Camera-type eye (tissue), 1 donor: ENCODE measurements around the gene OR10C1. TPM values are rescaled to one million over a fixed set of nuclear protein-coding genes. Genes with fewer than 3 reads are reported as not detected.

ENCODE experiments used
- total RNA-seq: library from RNA; depleted of rRNA; stranded (reverse); fragments of >200 nt; gene quantifications from one replicate; pipeline ENCODE4 v1.2.3, GENCODE V29; 2014

Gene OR10C1, protein sequence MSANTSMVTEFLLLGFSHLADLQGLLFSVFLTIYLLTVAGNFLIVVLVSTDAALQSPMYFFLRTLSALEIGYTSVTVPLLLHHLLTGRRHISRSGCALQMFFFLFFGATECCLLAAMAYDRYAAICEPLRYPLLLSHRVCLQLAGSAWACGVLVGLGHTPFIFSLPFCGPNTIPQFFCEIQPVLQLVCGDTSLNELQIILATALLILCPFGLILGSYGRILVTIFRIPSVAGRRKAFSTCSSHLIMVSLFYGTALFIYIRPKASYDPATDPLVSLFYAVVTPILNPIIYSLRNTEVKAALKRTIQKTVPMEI
- not detected for total RNA-seq

GRCh38 chr6:29439006-29439405, at the start of gene OR10C1:
OR10C1 (plus strand) TSS chr6:29439306; CDS start chr6:29440016, 710 bp downstream.

DNA sequence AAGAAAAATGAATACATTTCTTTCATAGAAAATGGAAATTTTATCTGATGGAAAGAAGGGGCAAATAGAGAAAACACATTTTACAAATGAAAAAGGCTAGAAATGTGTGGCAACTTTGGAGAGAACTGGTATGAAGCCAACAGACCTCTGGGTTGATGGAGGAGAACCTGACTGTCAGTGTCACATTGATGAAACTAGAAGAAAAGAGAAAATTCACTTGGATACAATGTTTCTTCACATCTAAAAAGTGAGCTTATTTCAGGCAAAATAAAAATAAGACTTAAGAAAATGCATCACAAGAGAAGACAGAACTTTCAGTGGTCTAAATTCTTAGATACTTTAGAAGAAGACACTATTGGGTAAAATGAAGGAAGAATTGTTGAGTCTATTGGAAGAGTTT, 43.8 kb upstream of the OR10C1 start, which contains the start of gene OR12D2:
Gene OR12D2, plus strand, starts transcription at position 301 of the 400 bp plus-strand sequence. CDS start 1,069 bp downstream, outside the sequence.

DNA sequence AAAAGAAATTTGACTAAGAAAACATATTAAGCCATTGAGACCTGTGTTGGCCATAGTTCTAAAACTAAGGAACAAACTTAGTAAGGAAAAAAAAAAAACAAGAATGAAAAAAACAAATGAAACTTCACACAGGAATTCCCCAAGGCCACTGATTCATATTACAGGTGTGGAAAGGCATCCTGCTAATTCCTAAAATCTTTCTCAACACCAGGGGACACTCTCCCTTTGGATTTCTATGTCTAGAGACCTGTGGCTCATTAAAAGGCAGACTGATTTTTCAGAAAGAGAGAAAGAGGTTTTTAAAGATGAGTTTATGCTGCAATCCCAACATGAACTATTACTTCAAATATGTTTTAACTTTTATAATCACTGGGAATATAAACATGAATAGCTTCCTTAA, 24.5 kb upstream of the OR10C1 start, which contains the start of gene OR12D1:
Gene OR12D1, plus strand, starts transcription at position 341 of the 400 bp plus-strand sequence.

DNA sequence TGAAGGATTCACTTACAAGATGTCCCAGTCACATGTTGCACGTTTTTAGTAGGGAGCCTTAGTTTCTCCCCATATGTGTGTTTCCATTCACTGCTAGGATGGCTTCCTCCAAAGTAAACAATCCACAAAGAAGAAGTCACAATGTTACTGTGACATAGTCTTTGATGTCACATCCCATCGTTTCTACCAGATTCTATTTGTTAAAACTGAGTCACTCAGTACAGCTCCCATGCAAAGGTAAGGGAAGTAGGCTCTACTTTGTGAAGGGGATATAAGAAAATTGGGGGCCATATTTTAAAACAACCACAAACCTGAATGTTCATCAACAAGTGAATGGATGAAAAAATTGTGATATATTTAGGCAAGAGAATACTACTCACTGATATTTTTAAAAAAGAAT, 17.9 kb downstream of the OR10C1 start, which contains the start of the genes OR11A1 and OR2H1:
Gene OR11A1, minus strand, starts transcription at position 101 of the 400 bp plus-strand sequence. CDS start 29,430 bp downstream, outside the sequence.
Gene OR2H1, plus strand, starts transcription at position 185 of the 400 bp plus-strand sequence. CDS start 4,615 bp downstream, outside the sequence.

DNA sequence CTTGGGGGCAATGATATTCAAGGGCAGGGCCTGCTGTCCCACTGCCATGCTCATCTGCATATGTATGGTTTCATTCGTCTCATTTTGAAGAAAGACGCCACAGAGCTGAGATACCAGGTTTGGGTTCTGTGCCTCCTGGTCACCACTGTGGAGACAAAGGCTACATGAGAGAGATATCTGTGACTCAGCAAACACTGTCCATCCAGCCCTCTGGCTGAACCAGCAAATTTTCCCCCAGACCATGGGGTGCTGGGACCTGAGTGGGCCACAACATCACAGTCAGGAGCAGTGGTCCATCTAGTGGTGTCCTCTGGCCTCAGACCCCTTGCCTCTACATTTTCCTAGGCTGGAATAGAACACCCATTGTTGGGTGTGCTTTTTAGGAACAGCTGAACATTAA, 48.6 kb downstream of the OR10C1 start, which contains the start of gene MAS1L:
Gene MAS1L, minus strand, starts transcription at position 297 of the 400 bp plus-strand sequence. Its CDS starts 54 bp downstream, at position 243.

Other genes with a start within 250 kb of the OR10C1 start
- gene OR14J1, start 137.6 kb upstream of the OR10C1 start, total RNA-seq: not detected
- not detected for gene OR5V1, start 70.4 kb upstream of the OR10C1 start, total RNA-seq
- not detected for gene OR12D3, start 64.0 kb upstream of the OR10C1 start, total RNA-seq
- gene OR12D2, start 43.7 kb upstream of the OR10C1 start, total RNA-seq: not detected
- not detected for gene OR12D1, start 24.4 kb upstream of the OR10C1 start, total RNA-seq
- not detected for gene OR11A1, start 17.8 kb downstream of the OR10C1 start, total RNA-seq
- gene OR2H1, start 17.8 kb downstream of the OR10C1 start, total RNA-seq: not detected
- 0.33 TPM for gene MAS1L, start 48.6 kb downstream of the OR10C1 start, total RNA-seq
- not detected for gene UBD, start 120.4 kb downstream of the OR10C1 start, total RNA-seq
- not detected for gene OR2H2, start 145.8 kb downstream of the OR10C1 start, total RNA-seq
- 81.5 TPM for gene GABBR1, start 193.9 kb downstream of the OR10C1 start, total RNA-seq
- gene MOG, start 217.8 kb downstream of the OR10C1 start, total RNA-seq: 0.16 TPM
- not detected for gene ZFP57, start 241.8 kb downstream of the OR10C1 start, total RNA-seq